K562 (cell line): ENCODE results near the gene COMP. TPM values are rescaled to one million over a fixed set of nuclear protein-coding genes. Genes with fewer than 3 reads are reported as not detected.
"Not testable (repeated sequence)": the region's sequence is repeated elsewhere in the genome, so short reads cannot be mapped to it uniquely, and the experiment has no call there.

Source experiments
- ATAC-seq: fragments of 200-7000 bp; cut with Tn5 transposase; 3 replicates; pipeline ENCODE4 v1.9.1; 2020; ENCODE audit warnings: moderate library complexity
- BruUV-seq: library from RNA; stranded (reverse); fragments of 400-500 nt; replicated peaks from 2 replicates; lab custom pipeline; 2021; lab: Mats Ljungman, UMichigan
- CTCF ChIA-PET: fragments of 300-600 bp; formaldehyde crosslinking; extraction: SDS; loops from one replicate; lab custom pipeline; 2021; ENCODE audit warnings: low intra/inter-chr PET ratio; lab: Yijun Ruan, JAX
- POLR2A ChIA-PET: fragments of 300-600, 350-650 bp; sonication (Branson Sonifier 250); formaldehyde crosslinking; extraction: SDS; loops from one replicate; lab custom pipeline; 2021; ENCODE audit warnings: antibody characterized with exemption, inconsistent platforms; lab: Yijun Ruan, JAX
- DNase-seq, 4 experiments: peaks; one replicate each; pipeline versions ENCODE4 v3.0.0 to v3.0.0-alpha.2; 2011 to 2018; ENCODE audit warnings: low spot score in 3 of 4, mixed read lengths in 3 of 4; ENCODE audit errors: extremely low read depth in 1 of 4
- FAIRE-seq: peaks from 2 replicates; lab custom pipeline; 2011; peaks lifted over from hg19 to GRCh38; lab: Jason Lieb, UNC
- H2AFZ ChIP-seq: 2 replicates; pipeline ENCODE4 v1.6.0; 2011; ENCODE audit warnings: low read depth, low read length, control low read depth, inconsistent platforms
- H3K27ac ChIP-seq: fragments of 200-600 bp; 3 replicates; pipeline ENCODE4 v1.8.0; 2011; ENCODE audit warnings: low read depth, mild to moderate bottlenecking, control low read depth, inconsistent platforms, low read length, moderate library complexity, mixed read lengths; ENCODE audit errors: extremely low read depth
- H3K27me3 ChIP-seq, 2 experiments: fragments of 300-600 bp in 1 of 2; 2 replicates in 1 of 2; 3 replicates in 1 of 2; pipeline versions ENCODE4 v1.6.0 to v1.8.0; 2011; ENCODE audit warnings: inconsistent platforms in 2 of 2, low read length in 2 of 2, mild to moderate bottlenecking in 1 of 2, mixed read lengths in 1 of 2, moderate library complexity in 1 of 2; ENCODE audit not compliant: control insufficient read depth in 2 of 2, insufficient read depth in 2 of 2
- H3K36me3 ChIP-seq: fragments of 300-600 bp; 3 replicates; pipeline ENCODE4 v1.8.0; 2011; ENCODE audit warnings: mild to moderate bottlenecking, low read length, inconsistent platforms; ENCODE audit not compliant: control insufficient read depth, insufficient read depth
- H3K4me1 ChIP-seq, 2 experiments: fragments of 200-600 bp in 1 of 2; replicated peaks in 1 of 2; 2 replicates in 1 of 2; 3 replicates in 1 of 2; pipeline versions ENCODE4 v1.5.1 to v1.8.0; 2011; ENCODE audit warnings: inconsistent platforms in 2 of 2, low read length in 2 of 2, mild to moderate bottlenecking in 1 of 2, mixed read lengths in 1 of 2, moderate library complexity in 1 of 2; ENCODE audit not compliant: control insufficient read depth in 2 of 2, insufficient read depth in 2 of 2
- H3K4me2 ChIP-seq: 2 replicates; pipeline ENCODE4 v1.6.1; 2011; ENCODE audit warnings: low read length, control low read depth, inconsistent platforms, mixed read lengths; ENCODE audit not compliant: insufficient read depth
- H3K4me3 ChIP-seq: fragments of 200-600 bp; sonication (generic), shearing (Covaris generic); 2 replicates; pipeline ENCODE4 v1.5.1; 2016; ENCODE audit warnings: control low read depth, inconsistent platforms
- H3K79me2 ChIP-seq: fragments of 200-600 bp; 3 replicates; pipeline ENCODE4 v1.8.0; 2011; ENCODE audit warnings: low read length, inconsistent platforms; ENCODE audit not compliant: control insufficient read depth, insufficient read depth
- H3K9ac ChIP-seq, 2 experiments: 2 replicates each; pipeline versions ENCODE4 v1.6.0 to v1.6.1; 2011; ENCODE audit warnings: low read depth in 2 of 2, low read length in 2 of 2, control low read depth in 1 of 2, inconsistent platforms in 1 of 2, mild to moderate bottlenecking in 1 of 2, mixed read lengths in 1 of 2; ENCODE audit not compliant: insufficient read depth in 1 of 2
- H3K9me1 ChIP-seq: one replicate; pipeline ENCODE4 v1.6.0; 2011; ENCODE audit warnings: inconsistent platforms, mild to moderate bottlenecking, low read length, moderate library complexity; ENCODE audit not compliant: control insufficient read depth, insufficient read depth
- H3K9me3 ChIP-seq: replicated peaks from 2 replicates; pipeline ENCODE4 v1.5.1; 2011; ENCODE audit warnings: low read depth, low read length, inconsistent platforms; ENCODE audit not compliant: control insufficient read depth, insufficient read depth
- H4K20me1 ChIP-seq: replicated peaks from 2 replicates; pipeline ENCODE4 v1.6.1; 2011; ENCODE audit warnings: low read length, inconsistent platforms, mixed read lengths; ENCODE audit not compliant: control insufficient read depth, insufficient read depth
- RBM25 ChIP-seq: fragments of 200-400 bp; formaldehyde crosslinking; IDR thresholded peaks from 2 replicates; pipeline ENCODE4 v1.6.1; 2018; ENCODE audit warnings: low read length, low read depth, moderate library complexity; ENCODE audit not compliant: severe bottlenecking
- SMARCC2 ChIP-seq: fragments of 450-650 bp; IDR thresholded peaks from 2 replicates; pipeline ENCODE4 v1.6.1; 2017; ENCODE audit warnings: antibody characterized with exemption, moderate library complexity, mild to moderate bottlenecking, low read depth
- ZFP36 ChIP-seq: fragments of 150-350 bp; IDR thresholded peaks from 2 replicates; pipeline ENCODE4 v1.6.1; 2018; ENCODE audit warnings: low read length, low read depth; ENCODE audit not compliant: partially characterized antibody
- ZNF121 ChIP-seq: sonication (generic); formaldehyde crosslinking; conservative IDR thresholded peaks from 2 replicates; pipeline ENCODE4 v1.8.0; 2022; ENCODE audit warnings: missing genetic modification reagents
- whole genome bisulfite sequencing: fragments of 100-300 bp; shearing (Covaris generic); methylation state at CpG from one replicate; pipeline ENCODE4 v1.1.6; 2016; ENCODE audit warnings: low coverage, mixed read lengths; ENCODE audit not compliant: insufficient coverage; ENCODE audit errors: missing lambda C conversion rate; 5-methylcytosine and 5-hydroxymethylcytosine counted together
- in situ Hi-C: fragments of 300-500 bp; cut with MboI; formaldehyde crosslinking; loops from 4 replicates; pipeline ENCODE4 v1.15.0; 2018; ENCODE audit warnings: inconsistent platforms, mixed read lengths
- intact Hi-C: fragments of 100-400 bp; cut with micrococcal nuclease; formaldehyde crosslinking; loops from 2 replicates; pipeline ENCODE4 v1.14.2; 2022
- polyA plus RNA-seq, 8 experiments: library from polyadenylated mRNA; depleted of rRNA in 4 of 8; stranded (reverse) in 5 of 8; unstranded in 3 of 8; fragments of >200 nt; fragmentation: Nextera tagmentation in 2 of 8; fragmentation: Illumina TruSeq in 1 of 8; extraction: Ambion mirVana in 2 of 8; extraction: Trizol in 1 of 8; gene quantifications; 2 replicates each; pipeline versions ENCODE4 v1.2.1 to v1.2.3, GENCODE V29; 2011 to 2014; ENCODE audit warnings: inconsistent platforms in 1 of 8, missing spikeins in 1 of 8
- total RNA-seq, 7 experiments: library from RNA; depleted of rRNA in 6 of 7; stranded (reverse); fragments of >200 nt in 6 of 7; fragmentation: Illumina TruSeq in 2 of 7; extraction: Trizol in 2 of 7; gene quantifications; 2 replicates each; pipeline versions ENCODE4 v1.2.1 to v1.2.3, GENCODE V29; 2011 to 2021; ENCODE audit warnings: low replicate concordance in 1 of 7

COMP gene
- total and polyA plus RNA-seq, 9 of the 15 experiments (the other 6 are each of a cell fraction or from before 2014, with no cell fraction given): 0.07 TPM; not detected in 8

GRCh38 chr19:18816645-18817044 is 25.5 kb upstream of the COMP start:
- FAIRE-seq, H4K20me1 ChIP-seq, H3K4me3 ChIP-seq, H3K9me1 ChIP-seq, DNase-seq, CTCF ChIA-PET, H3K27ac ChIP-seq, POLR2A ChIA-PET, H3K79me2 ChIP-seq, H3K9me3 ChIP-seq, H3K4me2 ChIP-seq, H2AFZ ChIP-seq, in situ Hi-C loops, ATAC-seq, BruUV-seq, H3K4me1 ChIP-seq, H3K9ac ChIP-seq, H3K36me3 ChIP-seq, intact Hi-C loops: not testable (repeated sequence)
- WGBS: 53% methylated on average over 4 of the region's 4 CpGs
- H3K27me3 ChIP-seq: peaks cover 27 to 42% of the 10 kb centered on the region in 2 experiments

DNA sequence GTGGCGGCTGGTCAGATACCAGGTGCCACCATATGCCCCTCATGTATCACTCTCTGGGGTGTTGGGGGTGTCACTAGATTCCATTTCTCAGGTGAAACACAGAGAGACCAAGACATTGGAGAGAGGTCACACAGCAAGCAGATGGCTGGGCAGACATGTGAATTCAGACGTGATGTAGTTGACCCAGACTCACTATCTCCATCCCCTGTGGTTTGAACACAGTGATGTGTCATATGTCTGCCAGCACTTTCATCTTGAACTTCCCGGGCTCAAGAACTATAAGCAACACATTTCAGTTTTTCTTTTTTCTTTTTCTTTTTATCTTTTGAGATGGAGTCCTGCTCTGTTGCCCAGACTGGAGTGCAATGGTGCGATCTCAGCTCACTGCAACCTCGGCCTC is 24.6 kb upstream of the COMP start:
- TF ChIP-seq RBM25 (peak; percentile 15), ZNF121 (CRISPR knock-in tag) (0 out of 2 replicates have a peak, but pooled peaks have one; percentile 2), SMARCC2 (no peak), ZFP36 (peak; percentile 45)
- TF ChIP-seq, all 486 proteins: peak for 3
- Histone ChIP-seq H2AFZ (no peak overlapping the region), H3K27me3 (peaks cover 27 to 47% of the 10 kb centered on the region in 2 experiments), H3K36me3 (no peaks in the 10 kb centered on the region), H3K9me3 (no peaks in the 10 kb centered on the region), H4K20me1 (no peaks in the 10 kb centered on the region; the same call in 1 of the 2 replicates), H3K79me2 (no peaks in the 10 kb centered on the region), H3K4me3 (no peak overlapping the region), H3K4me1 (no peaks in the 10 kb centered on the region; a peak in 1 of 5 replicates), H3K4me2 (no peak overlapping the region), H3K9ac (no peak overlapping the region), H3K27ac (no peak overlapping the region), H3K9me1 (no peaks in the 10 kb centered on the region)
- CTCF ChIA-PET: no interaction called here
- no TSS peak for BruUV-seq
- 22% methylated on average over 5 of the region's 5 CpGs for WGBS
- in situ Hi-C loops: no loop called here
- DNase-seq (no peak), ATAC-seq (no peak), FAIRE-seq (no peak)
- intact Hi-C loops: no loop called here
- POLR2A ChIA-PET: interaction anchor here (0.7 kb wide), 1 partner anchor 206 kb away, joined by 3 read pairs; no protein-coding TSS in a partner anchor
